Keratinocyte (primary cell): Measurements from ENCODE around the gene TMPRSS4. TPM values are rescaled to one million over a fixed set of nuclear protein-coding genes. Genes with fewer than 3 reads are reported as not detected.
A peak's percentile ranks its signal among the peaks of the same experiment; 100 is the strongest.

Experiments
- DNase-seq: peaks from one replicate; pipeline ENCODE4 v3.0.0-alpha.2; 2011; ENCODE audit warnings: low read depth, missing footprints, low spot score
- FAIRE-seq: peaks from 2 replicates; lab custom pipeline; 2011; peaks lifted over from hg19 to GRCh38; lab: Jason Lieb, UNC
- H2AFZ ChIP-seq: 2 replicates; pipeline ENCODE4 v1.6.0; 2012; ENCODE audit warnings: low read length, control low read depth, inconsistent platforms; ENCODE audit not compliant: control insufficient read depth
- H3K27ac ChIP-seq: 2 replicates; pipeline ENCODE4 v1.5.1; 2011; ENCODE audit warnings: low read length; ENCODE audit not compliant: control insufficient read depth, insufficient read depth
- H3K27me3 ChIP-seq: 3 replicates; pipeline ENCODE4 v1.6.0; 2011; ENCODE audit warnings: low read length; ENCODE audit not compliant: control insufficient read depth, insufficient read depth; ENCODE audit errors: extremely low read depth
- H3K36me3 ChIP-seq, 2 experiments: 2 replicates in 1 of 2; 3 replicates in 1 of 2; pipeline ENCODE4 v1.5.1; 2011; ENCODE audit warnings: low read length in 2 of 2, mild to moderate bottlenecking in 1 of 2; ENCODE audit not compliant: control insufficient read depth in 2 of 2, insufficient read depth in 2 of 2; ENCODE audit errors: extremely low read depth in 1 of 2
- H3K4me1 ChIP-seq: 3 replicates; pipeline ENCODE4 v1.5.1; 2011; ENCODE audit warnings: low read length; ENCODE audit not compliant: control insufficient read depth, insufficient read depth; ENCODE audit errors: extremely low read depth
- H3K4me2 ChIP-seq: 3 replicates; pipeline ENCODE4 v1.6.0; 2011; ENCODE audit warnings: low read depth, low read length; ENCODE audit not compliant: control insufficient read depth, insufficient read depth; ENCODE audit errors: extremely low read depth
- H3K4me3 ChIP-seq, 3 experiments: fragments of 200-600 bp in 1 of 3; sonication (generic) in 1 of 3; 2 replicates in 2 of 3; 3 replicates in 1 of 3; pipeline ENCODE4 v1.5.1; 2011 to 2016; ENCODE audit warnings: low read length in 3 of 3, mild to moderate bottlenecking in 3 of 3, control low read depth in 2 of 3, inconsistent platforms in 1 of 3, low read depth in 1 of 3, mixed read lengths in 1 of 3, mixed run types in 1 of 3, moderate library complexity in 1 of 3; ENCODE audit not compliant: control insufficient read depth in 2 of 3, insufficient read depth in 2 of 3; ENCODE audit errors: extremely low read depth in 1 of 3
- H3K79me2 ChIP-seq: 2 replicates; pipeline ENCODE4 v1.6.0; 2012; ENCODE audit warnings: low read length; ENCODE audit not compliant: control insufficient read depth, insufficient read depth
- H3K9ac ChIP-seq: 3 replicates; pipeline ENCODE4 v1.6.0; 2011; ENCODE audit warnings: low read length; ENCODE audit not compliant: control insufficient read depth, insufficient read depth; ENCODE audit errors: extremely low read depth
- H3K9me1 ChIP-seq: 3 replicates; pipeline ENCODE4 v1.6.0; 2011; ENCODE audit warnings: low read length; ENCODE audit not compliant: control insufficient read depth, insufficient read depth; ENCODE audit errors: extremely low read depth
- H3K9me3 ChIP-seq: 2 replicates; pipeline ENCODE4 v1.5.1; 2012; ENCODE audit warnings: low read depth, low read length; ENCODE audit not compliant: control insufficient read depth
- H4K20me1 ChIP-seq: 3 replicates; pipeline ENCODE4 v1.6.0; 2011; ENCODE audit warnings: low read length; ENCODE audit not compliant: control insufficient read depth, insufficient read depth; ENCODE audit errors: extremely low read depth
- EZH2 ChIP-seq: IDR thresholded peaks from one replicate; pipeline ENCODE4 v1.6.1; 2012; ENCODE audit warnings: inconsistent platforms, mild to moderate bottlenecking, low read length, moderate library complexity
- dilution Hi-C: fragments of 300-500 bp; cut with MboI; formaldehyde crosslinking; loops from one replicate; pipeline ENCODE4 v1.7.0; 2020; ENCODE audit warnings: low sequenced_read_pairs; ENCODE audit not compliant: extremely low pct_ligation_motif_present
- polyA plus RNA-seq, 5 experiments: library from polyadenylated mRNA; depleted of rRNA in 3 of 5; stranded (reverse) in 3 of 5; stranded (forward) in 1 of 5; unstranded in 1 of 5; fragments of >200 nt; gene quantifications; 1 replicate in 1 of 5; 2 replicates in 3 of 5; 3 replicates in 1 of 5; pipeline versions ENCODE4 v1.2.1 to v1.2.3, GENCODE V29; 2011 to 2012; ENCODE audit warnings: missing spikeins in 2 of 5, low read depth in 1 of 5, low replicate concordance in 1 of 5
- TF ChIP-seq, protein P1 (sequence below), 3 experiments: IDR thresholded peaks in 1 of 3; conservative IDR thresholded peaks in 1 of 3; optimal IDR thresholded peaks in 1 of 3; 2 replicates in 2 of 3; 3 replicates in 1 of 3; pipeline versions ENCODE3 to v1.5.1; 2011; ENCODE audit warnings: low read length in 3 of 3, mild to moderate bottlenecking in 3 of 3, moderate library complexity in 2 of 3, control low read depth in 1 of 3, inconsistent platforms in 1 of 3; ENCODE audit not compliant: insufficient read depth in 2 of 3; ENCODE audit errors: extremely low read depth in 1 of 3

TMPRSS4 gene
- polyA plus RNA-seq, 1 donor (not counting 4 experiments of a cell fraction or from before 2014, with no cell fraction given): 1.2 TPM

DNA sequence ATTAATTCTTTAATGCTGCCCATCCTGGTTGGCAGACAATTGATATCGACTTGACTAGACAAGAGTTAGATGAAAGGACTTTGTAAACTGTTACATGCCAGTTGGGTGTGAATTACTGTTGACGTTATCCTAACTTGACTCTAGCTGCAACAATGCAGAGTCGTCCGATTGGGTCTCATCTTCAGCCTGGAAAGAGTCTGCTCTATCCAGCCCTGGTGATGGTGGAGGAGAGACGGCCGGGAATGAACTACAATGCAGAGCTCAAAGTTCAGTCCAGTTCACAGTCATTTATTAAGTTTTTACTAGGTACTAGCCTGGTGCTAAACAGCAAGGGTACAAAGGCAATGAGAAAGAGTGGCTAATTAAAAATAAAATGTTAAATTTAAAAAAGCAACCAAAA is 14.8 kb downstream of the TMPRSS4 start:
- Histone ChIP-seq H3K4me3 (no peak overlapping the region), H3K9me3 (peaks cover 14% of the 10 kb centered on the region), H3K4me2 (no peak overlapping the region), H3K9ac (no peak overlapping the region), H3K27me3 (no peaks in the 10 kb centered on the region), H4K20me1 (no peaks in the 10 kb centered on the region), H3K4me1 (peaks cover 8% of the 10 kb centered on the region), H3K9me1 (no peaks in the 10 kb centered on the region), H3K27ac (no peak overlapping the region), H2AFZ (no peak overlapping the region), H3K36me3 (no peaks in the 10 kb centered on the region), H3K79me2 (no peaks in the 10 kb centered on the region)
- DNase-seq (no peak), FAIRE-seq (no peak)
- dilution Hi-C loops: no loop called here
- TF ChIP-seq, protein P1, sequence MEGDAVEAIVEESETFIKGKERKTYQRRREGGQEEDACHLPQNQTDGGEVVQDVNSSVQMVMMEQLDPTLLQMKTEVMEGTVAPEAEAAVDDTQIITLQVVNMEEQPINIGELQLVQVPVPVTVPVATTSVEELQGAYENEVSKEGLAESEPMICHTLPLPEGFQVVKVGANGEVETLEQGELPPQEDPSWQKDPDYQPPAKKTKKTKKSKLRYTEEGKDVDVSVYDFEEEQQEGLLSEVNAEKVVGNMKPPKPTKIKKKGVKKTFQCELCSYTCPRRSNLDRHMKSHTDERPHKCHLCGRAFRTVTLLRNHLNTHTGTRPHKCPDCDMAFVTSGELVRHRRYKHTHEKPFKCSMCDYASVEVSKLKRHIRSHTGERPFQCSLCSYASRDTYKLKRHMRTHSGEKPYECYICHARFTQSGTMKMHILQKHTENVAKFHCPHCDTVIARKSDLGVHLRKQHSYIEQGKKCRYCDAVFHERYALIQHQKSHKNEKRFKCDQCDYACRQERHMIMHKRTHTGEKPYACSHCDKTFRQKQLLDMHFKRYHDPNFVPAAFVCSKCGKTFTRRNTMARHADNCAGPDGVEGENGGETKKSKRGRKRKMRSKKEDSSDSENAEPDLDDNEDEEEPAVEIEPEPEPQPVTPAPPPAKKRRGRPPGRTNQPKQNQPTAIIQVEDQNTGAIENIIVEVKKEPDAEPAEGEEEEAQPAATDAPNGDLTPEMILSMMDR (optimal IDR thresholded peaks at IDR 0.05 in 1 of 3, IDR thresholded peaks at IDR 0.05 in 1 of 3, conservative IDR thresholded peaks at IDR 0.05 in 1 of 3; ENCODE audit: extremely low read depth in 1 of 3, insufficient read depth in 2 of 3, low read length in 3 of 3): no peak
- no peak for TF ChIP-seq EZH2

DNA sequence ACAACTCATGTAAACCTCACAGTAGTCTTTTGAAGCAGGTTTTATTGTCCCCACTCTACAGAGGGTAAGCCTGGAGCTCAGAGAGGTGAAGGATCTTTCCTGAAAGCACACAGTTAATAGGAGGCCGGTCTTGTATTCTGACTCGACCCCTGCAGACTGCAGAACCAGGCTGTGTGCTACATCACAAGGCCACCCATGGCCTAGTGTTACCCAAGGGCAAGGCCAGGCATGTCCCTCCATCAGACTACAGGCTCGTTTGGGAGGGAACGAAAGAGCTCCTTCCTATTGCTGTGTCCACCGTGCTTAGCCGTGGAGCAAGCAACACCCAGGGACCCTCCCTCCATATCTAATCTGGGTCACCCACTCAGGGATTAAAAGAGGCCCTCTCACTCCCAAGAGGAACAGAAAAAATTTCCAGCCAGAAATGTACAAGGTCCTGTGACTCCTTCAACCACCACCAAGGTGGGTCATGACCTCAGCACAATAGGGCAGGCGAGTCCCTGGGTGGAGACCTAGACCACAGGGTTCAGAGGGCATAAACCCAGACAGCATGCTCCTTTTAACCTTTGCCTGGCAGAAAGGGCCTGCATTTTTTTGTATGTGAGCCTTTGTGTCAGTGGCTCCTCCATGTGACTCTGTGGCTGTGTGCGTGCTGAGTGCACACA is 16.2 kb downstream of the TMPRSS4 start:
- Histone ChIP-seq H3K4me1 (peaks cover 8% of the 10 kb centered on the region), H3K9ac (no peak overlapping the region), H3K9me3 (peaks cover 6% of the 10 kb centered on the region), H3K27me3 (no peaks in the 10 kb centered on the region), H3K4me3 (no peak overlapping the region), H4K20me1 (no peaks in the 10 kb centered on the region), H2AFZ (no peak overlapping the region), H3K27ac (no peak overlapping the region), H3K9me1 (no peaks in the 10 kb centered on the region), H3K79me2 (no peaks in the 10 kb centered on the region), H3K4me2 (no peak overlapping the region), H3K36me3 (no peaks in the 10 kb centered on the region)
- FAIRE-seq (no peak), DNase-seq (peak; percentile 19)
- TF ChIP-seq, protein P1 (optimal IDR thresholded peaks at IDR 0.05 in 1 of 3, IDR thresholded peaks at IDR 0.05 in 1 of 3, conservative IDR thresholded peaks at IDR 0.05 in 1 of 3; ENCODE audit: extremely low read depth in 1 of 3, insufficient read depth in 2 of 3, low read length in 3 of 3): no peak
- no peak for TF ChIP-seq EZH2
- dilution Hi-C loops: no loop called here
